ENCODE measurements around the gene PXK. TPM values are rescaled to one million over a fixed set of nuclear protein-coding genes. Genes with fewer than 3 reads are reported as not detected.

Gene PXK
- total RNA-seq, 1 donor from 2014 or later = 14.3 TPM

- H3K79me2 ChIP-seq (ENCODE audit: low read depth) = peaks cover 15% of the 10 kb centered on the region
- H4K20me1 ChIP-seq (ENCODE audit: low read depth) = peaks cover 12% of the 10 kb centered on the region
- H3K9me3 ChIP-seq (ENCODE audit: low read depth) = no peaks in the 10 kb centered on the region
- no peak overlapping the region for H3K27ac Mint-ChIP-seq
- peaks cover 20% of the 10 kb centered on the region for H3F3A ChIP-seq (ENCODE audit: low read depth)
- H3K27ac ChIP-seq = no peak overlapping the region
- H3K27me3 ChIP-seq = no peaks in the 10 kb centered on the region
- H2AFZ ChIP-seq (replicated peaks) = no peak overlapping the region
- peaks cover 11% of the 10 kb centered on the region for H3K4me1 ChIP-seq
- no peaks in the 10 kb centered on the region for H3K9me3 Mint-ChIP-seq
- no peak overlapping the region for H3K4me3 Mint-ChIP-seq
- DNase-seq (ENCODE audit: low spot score) = no peak
- H3K9ac ChIP-seq = no peak overlapping the region
- no peak overlapping the region for H3K4me2 ChIP-seq
- peaks cover 23% of the 10 kb centered on the region for H3K36me3 Mint-ChIP-seq
- TF ChIP-seq EZH2 (IDR thresholded peaks at IDR 0.05) (no peak), EZH2phosphoT487 (IDR thresholded peaks at IDR 0.05) (no peak), CTCF (IDR thresholded peaks at IDR 0.05) (no peak)
- H3K4me1 Mint-ChIP-seq = peaks cover 5% of the 10 kb centered on the region
- H3K36me3 ChIP-seq = peaks cover 4% of the 10 kb centered on the region
- no peak overlapping the region for H3K4me3 ChIP-seq
- peaks cover 2% of the 10 kb centered on the region for H3K27me3 Mint-ChIP-seq (ENCODE audit: insufficient read depth, low read depth)
Measured at GRCh38 chr3:58317811-58318210, 14.9 kb upstream of the PXK start.

- Mint-ChIP-seq H3K36me3 (peaks cover 10% of the 10 kb centered on the region), H3K4me3 (no peak overlapping the region), H3K27ac (no peak overlapping the region), H3K9me3 (no peaks in the 10 kb centered on the region), H3K27me3 (ENCODE audit: insufficient read depth, low read depth) (no peaks in the 10 kb centered on the region), H3K4me1 (peaks cover 17% of the 10 kb centered on the region)
- Histone ChIP-seq H3K36me3 (peaks cover 4% of the 10 kb centered on the region), H3K9ac (no peak overlapping the region), H3K27ac (peak overlapping the region; percentile 50), H3K4me2 (peak overlapping the region; percentile 62), H3K79me2 (ENCODE audit: low read depth) (no peaks in the 10 kb centered on the region), H2AFZ (replicated peaks) (no peak overlapping the region), H3K9me3 (ENCODE audit: low read depth) (no peaks in the 10 kb centered on the region), H3K4me1 (peaks cover 11% of the 10 kb centered on the region), H3F3A (ENCODE audit: low read depth) (peaks cover 26% of the 10 kb centered on the region), H3K27me3 (no peaks in the 10 kb centered on the region), H4K20me1 (ENCODE audit: low read depth) (peaks cover 12% of the 10 kb centered on the region), H3K4me3 (no peak overlapping the region)
- no peak for DNase-seq (ENCODE audit: low spot score)
- TF ChIP-seq EZH2 (IDR thresholded peaks at IDR 0.05) (no peak), CTCF (IDR thresholded peaks at IDR 0.05) (no peak), EZH2phosphoT487 (IDR thresholded peaks at IDR 0.05) (no peak)
Measured at GRCh38 chr3:58321791-58322190, 10.9 kb upstream of the PXK start.

- Histone ChIP-seq H3K4me1 (peaks cover 11% of the 10 kb centered on the region), H3K27me3 (no peaks in the 10 kb centered on the region), H3F3A (ENCODE audit: low read depth) (peaks cover 26% of the 10 kb centered on the region), H3K79me2 (ENCODE audit: low read depth) (no peaks in the 10 kb centered on the region), H3K9me3 (ENCODE audit: low read depth) (no peaks in the 10 kb centered on the region), H3K4me3 (no peak overlapping the region), H2AFZ (replicated peaks) (no peak overlapping the region), H3K36me3 (peaks cover 1% of the 10 kb centered on the region), H3K4me2 (no peak overlapping the region), H4K20me1 (ENCODE audit: low read depth) (peaks cover 12% of the 10 kb centered on the region), H3K9ac (no peak overlapping the region), H3K27ac (no peak overlapping the region)
- Mint-ChIP-seq H3K36me3 (peaks cover 6% of the 10 kb centered on the region), H3K4me1 (peaks cover 17% of the 10 kb centered on the region), H3K4me3 (no peak overlapping the region), H3K9me3 (no peaks in the 10 kb centered on the region), H3K27ac (no peak overlapping the region), H3K27me3 (ENCODE audit: insufficient read depth, low read depth) (no peaks in the 10 kb centered on the region)
- DNase-seq (ENCODE audit: low spot score) = no peak
- TF ChIP-seq EZH2 (IDR thresholded peaks at IDR 0.05) (no peak), CTCF (IDR thresholded peaks at IDR 0.05) (no peak), EZH2phosphoT487 (IDR thresholded peaks at IDR 0.05) (no peak)
Measured at GRCh38 chr3:58322793-58323192, 9.9 kb upstream of the PXK start.
